ENCODE data around the gene TRAFD1.
A peak's percentile ranks its signal among the peaks of the same experiment; 100 is the strongest.

The TRAFD1 gene

GRCh38 chr12:112115259-112116045 lies 9.9 kb upstream of the TRAFD1 start:
- DNase-seq: no peak

GRCh38 chr12:112116232-112117060 lies 8.9 kb upstream of the TRAFD1 start:
- DNase-seq: no peak

GRCh38 chr12:112117685-112118084 lies 7.7 kb upstream of the TRAFD1 start:
- no peak for DNase-seq

GRCh38 chr12:112121780-112122565 lies 3.4 kb upstream of the TRAFD1 start:
- DNase-seq: no peak

- DNase-seq: no peak
Observed at GRCh38 chr12:112122823-112123690, 2.3 kb upstream of the TRAFD1 start.

GRCh38 chr12:112124918-112125249 lies 476 bp upstream of the TRAFD1 start:
- DNase-seq: no peak

GRCh38 chr12:112126000-112126438 lies 659 bp downstream of the TRAFD1 start:
- DNase-seq: no peak

GRCh38 chr12:112126911-112127310 lies 1.6 kb downstream of the TRAFD1 start:
- DNase-seq: no peak

GRCh38 chr12:112130441-112130998 lies 5.2 kb downstream of the TRAFD1 start:
- no peak for DNase-seq

GRCh38 chr12:112131686-112132085 lies 6.3 kb downstream of the TRAFD1 start:
- DNase-seq: no peak

- no peak for DNase-seq
Observed at GRCh38 chr12:112133418-112133817, 8.1 kb downstream of the TRAFD1 start.

GRCh38 chr12:112134731-112135130 lies 9.4 kb downstream of the TRAFD1 start:
- DNase-seq: no peak

GRCh38 chr12:112140728-112141127 lies 15.4 kb downstream of the TRAFD1 start:
- no peak for DNase-seq

GRCh38 chr12:112146123-112146522 lies 20.8 kb downstream of the TRAFD1 start:
- DNase-seq: no peak

GRCh38 chr12:112148031-112148513 lies 22.7 kb downstream of the TRAFD1 start:
- DNase-seq: no peak

- no peak for DNase-seq
Observed at GRCh38 chr12:112149596-112149995, 24.2 kb downstream of the TRAFD1 start.

- DNase-seq: no peak
Observed at GRCh38 chr12:112151766-112152541, 26.6 kb downstream of the TRAFD1 start.

- DNase-seq: no peak
Observed at GRCh38 chr12:112153181-112153892, 28.0 kb downstream of the TRAFD1 start.

- DNase-seq: no peak
Observed at GRCh38 chr12:112153893-112154219, 28.5 kb downstream of the TRAFD1 start.

GRCh38 chr12:112158461-112159145 lies 33.2 kb downstream of the TRAFD1 start:
- DNase-seq: peak in 1 of 4 experiments; percentile 13

Measured in activated CD4-positive, CD25-positive, alpha-beta regulatory T cell (primary cell).